NB4 (cell line): ENCODE results near the gene ROBO1.

Source experiments
- POLR2A ChIP-seq: IDR thresholded peaks from 2 replicates; pipeline ENCODE4 v1.6.1; 2011; ENCODE audit warnings: mild to moderate bottlenecking; ENCODE audit not compliant: insufficient read length; ENCODE audit errors: extremely low read depth
- TF ChIP-seq, protein P1 (sequence below): IDR thresholded peaks from one replicate; pipeline ENCODE4 v1.5.1; 2012; ENCODE audit warnings: low read depth, low read length

DNA sequence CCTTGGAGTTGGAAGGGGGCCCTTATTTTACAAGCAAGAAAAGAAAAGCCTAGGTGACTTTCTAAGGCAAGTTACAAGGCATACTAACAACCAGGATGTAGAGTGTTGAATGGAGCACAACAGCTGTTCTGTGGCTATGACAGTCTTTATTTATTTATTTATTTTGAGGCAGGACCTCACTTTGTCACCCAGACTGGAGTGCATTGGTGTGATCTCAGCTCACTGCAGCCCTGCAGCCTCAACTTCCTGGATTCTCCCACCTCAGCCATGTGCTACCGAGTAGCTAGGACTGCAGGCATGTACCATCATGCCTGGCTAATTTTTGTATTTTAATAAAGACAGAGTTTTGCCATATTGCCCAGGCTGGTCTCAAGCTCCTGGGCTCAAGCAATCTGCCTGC, 973.4 kb downstream of the ROBO1 start:
- TF ChIP-seq, protein P1, sequence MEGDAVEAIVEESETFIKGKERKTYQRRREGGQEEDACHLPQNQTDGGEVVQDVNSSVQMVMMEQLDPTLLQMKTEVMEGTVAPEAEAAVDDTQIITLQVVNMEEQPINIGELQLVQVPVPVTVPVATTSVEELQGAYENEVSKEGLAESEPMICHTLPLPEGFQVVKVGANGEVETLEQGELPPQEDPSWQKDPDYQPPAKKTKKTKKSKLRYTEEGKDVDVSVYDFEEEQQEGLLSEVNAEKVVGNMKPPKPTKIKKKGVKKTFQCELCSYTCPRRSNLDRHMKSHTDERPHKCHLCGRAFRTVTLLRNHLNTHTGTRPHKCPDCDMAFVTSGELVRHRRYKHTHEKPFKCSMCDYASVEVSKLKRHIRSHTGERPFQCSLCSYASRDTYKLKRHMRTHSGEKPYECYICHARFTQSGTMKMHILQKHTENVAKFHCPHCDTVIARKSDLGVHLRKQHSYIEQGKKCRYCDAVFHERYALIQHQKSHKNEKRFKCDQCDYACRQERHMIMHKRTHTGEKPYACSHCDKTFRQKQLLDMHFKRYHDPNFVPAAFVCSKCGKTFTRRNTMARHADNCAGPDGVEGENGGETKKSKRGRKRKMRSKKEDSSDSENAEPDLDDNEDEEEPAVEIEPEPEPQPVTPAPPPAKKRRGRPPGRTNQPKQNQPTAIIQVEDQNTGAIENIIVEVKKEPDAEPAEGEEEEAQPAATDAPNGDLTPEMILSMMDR: no peak
- TF ChIP-seq POLR2A: no peak
